Endodermal cell (in vitro differentiated cells): ENCODE results near the gene BBX. TPM values are rescaled to one million over a fixed set of nuclear protein-coding genes. Genes with fewer than 3 reads are reported as not detected.

Experiments
- DNase-seq: peaks from one replicate; pipeline ENCODE4 v3.0.0-alpha.2; 2017
- H3K27ac ChIP-seq: 2 replicates; pipeline ENCODE4 v1.5.1; 2013; ENCODE audit warnings: mild to moderate bottlenecking, low read depth, low read length, moderate library complexity
- H3K27me3 ChIP-seq: 2 replicates; pipeline ENCODE4 v1.6.1; 2013; ENCODE audit warnings: mild to moderate bottlenecking, low read length, moderate library complexity; ENCODE audit not compliant: insufficient read depth, control insufficient read depth, poor library complexity, severe bottlenecking
- H3K36me3 ChIP-seq: 2 replicates; pipeline ENCODE4 v1.7.0; 2013; ENCODE audit warnings: mild to moderate bottlenecking, low read length, moderate library complexity; ENCODE audit not compliant: control insufficient read depth, insufficient read depth
- H3K4me1 ChIP-seq: one replicate; pipeline ENCODE4 v1.7.0; 2013; ENCODE audit warnings: low read length; ENCODE audit not compliant: control insufficient read depth, insufficient read depth
- H3K4me3 ChIP-seq: 2 replicates; pipeline ENCODE4 v1.5.1; 2013; ENCODE audit warnings: mild to moderate bottlenecking, low read length, moderate library complexity
- H3K9ac ChIP-seq: 2 replicates; pipeline ENCODE4 v1.6.1; 2013; ENCODE audit warnings: mild to moderate bottlenecking, low read length, moderate library complexity; ENCODE audit not compliant: poor library complexity, severe bottlenecking; ENCODE audit errors: extremely low read depth
- H3K9me3 ChIP-seq: 2 replicates; pipeline ENCODE4 v1.6.1; 2013; ENCODE audit warnings: mild to moderate bottlenecking, low read length, moderate library complexity; ENCODE audit not compliant: control insufficient read depth
- H3K27ac Mint-ChIP-seq: 2 replicates; pipeline ENCODE4 v1.8.0; 2020; ENCODE audit warnings: mixed read lengths
- H3K27me3 Mint-ChIP-seq: 2 replicates; pipeline ENCODE4 v1.8.0; 2021; ENCODE audit warnings: mild to moderate bottlenecking, mixed read lengths; ENCODE audit not compliant: insufficient read depth
- H3K36me3 Mint-ChIP-seq: 2 replicates; pipeline ENCODE4 v1.8.0; 2020; ENCODE audit warnings: low read depth, mixed read lengths
- H3K4me1 Mint-ChIP-seq: 2 replicates; pipeline ENCODE4 v1.8.0; 2020; ENCODE audit warnings: mixed read lengths
- H3K4me3 Mint-ChIP-seq: 2 replicates; pipeline ENCODE4 v1.8.0; 2020; ENCODE audit warnings: mild to moderate bottlenecking, moderate library complexity, mixed read lengths
- H3K9me3 Mint-ChIP-seq: 2 replicates; pipeline ENCODE4 v1.8.0; 2020; ENCODE audit warnings: mild to moderate bottlenecking, mixed read lengths
- WGBS, 2 experiments: methylation state at CpG; one replicate each; pipeline versions ENCODE4 v1.1.5 to v1.1.7; 2013; ENCODE audit warnings: missing lambda C conversion rate in 2 of 2, mixed read lengths in 1 of 2; ENCODE audit not compliant: insufficient coverage in 1 of 2, insufficient read length in 1 of 2; 5-methylcytosine and 5-hydroxymethylcytosine counted together
- total RNA-seq, 2 donors: library from RNA; stranded (reverse); fragmentation: NEBNext Ultra II Directional in 1 of 2; extraction: Animal tissue kit (Norgen Biotek cat#: 25700) in 1 of 2; gene quantifications; 2 replicates in 1 of 2; 3 replicates in 1 of 2; pipeline ENCODE4 v1.2.1, GENCODE V29; 2021
- TF ChIP-seq, protein P1 (sequence below): fragments of 200-600 bp; sonication (generic); conservative IDR thresholded peaks from 2 replicates; pipeline ENCODE4 v1.5.0; 2021; ENCODE audit warnings: antibody characterized with exemption, mild to moderate bottlenecking

BBX gene
- total RNA-seq, 2 donors from 2014 or later: 34.2 to 41.2 TPM

GRCh38 chr3:107769882-107770281, 247.1 kb downstream of the BBX start:
- 84 to 100% methylated on average over 1 to 3 of the region's 3 CpGs for WGBS, 2 experiments

GRCh38 chr3:107772016-107772415, 249.3 kb downstream of the BBX start:
- no peaks in the 10 kb centered on the region for H3K4me1 ChIP-seq
- DNase-seq: no peak
- H3K9ac ChIP-seq: no peak overlapping the region
- H3K36me3 ChIP-seq: peaks cover 20% of the 10 kb centered on the region
- H3K9me3 Mint-ChIP-seq: no peaks in the 10 kb centered on the region
- H3K27me3 Mint-ChIP-seq: no peaks in the 10 kb centered on the region
- 90 to 93% methylated on average over 6 of the region's 6 CpGs for WGBS, 2 experiments
- peaks cover 8% of the 10 kb centered on the region for H3K36me3 Mint-ChIP-seq
- H3K4me3 Mint-ChIP-seq: no peak overlapping the region
- H3K27me3 ChIP-seq: no peaks in the 10 kb centered on the region
- H3K4me1 Mint-ChIP-seq: no peaks in the 10 kb centered on the region
- H3K9me3 ChIP-seq: no peaks in the 10 kb centered on the region
- H3K27ac ChIP-seq: no peak overlapping the region
- no peak overlapping the region for H3K4me3 ChIP-seq
- H3K27ac Mint-ChIP-seq: no peak overlapping the region
- TF ChIP-seq, protein P1, sequence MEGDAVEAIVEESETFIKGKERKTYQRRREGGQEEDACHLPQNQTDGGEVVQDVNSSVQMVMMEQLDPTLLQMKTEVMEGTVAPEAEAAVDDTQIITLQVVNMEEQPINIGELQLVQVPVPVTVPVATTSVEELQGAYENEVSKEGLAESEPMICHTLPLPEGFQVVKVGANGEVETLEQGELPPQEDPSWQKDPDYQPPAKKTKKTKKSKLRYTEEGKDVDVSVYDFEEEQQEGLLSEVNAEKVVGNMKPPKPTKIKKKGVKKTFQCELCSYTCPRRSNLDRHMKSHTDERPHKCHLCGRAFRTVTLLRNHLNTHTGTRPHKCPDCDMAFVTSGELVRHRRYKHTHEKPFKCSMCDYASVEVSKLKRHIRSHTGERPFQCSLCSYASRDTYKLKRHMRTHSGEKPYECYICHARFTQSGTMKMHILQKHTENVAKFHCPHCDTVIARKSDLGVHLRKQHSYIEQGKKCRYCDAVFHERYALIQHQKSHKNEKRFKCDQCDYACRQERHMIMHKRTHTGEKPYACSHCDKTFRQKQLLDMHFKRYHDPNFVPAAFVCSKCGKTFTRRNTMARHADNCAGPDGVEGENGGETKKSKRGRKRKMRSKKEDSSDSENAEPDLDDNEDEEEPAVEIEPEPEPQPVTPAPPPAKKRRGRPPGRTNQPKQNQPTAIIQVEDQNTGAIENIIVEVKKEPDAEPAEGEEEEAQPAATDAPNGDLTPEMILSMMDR: no peak

More at GRCh38 chr3:107769882-107770281, 247.1 kb downstream of the BBX start:
- Mint-ChIP-seq H3K4me3 (no peak overlapping the region), H3K36me3 (peaks cover 13% of the 10 kb centered on the region), H3K4me1 (no peaks in the 10 kb centered on the region), H3K9me3 (peaks cover 3% of the 10 kb centered on the region), H3K27me3 (no peaks in the 10 kb centered on the region), H3K27ac (no peak overlapping the region)
- DNase-seq: no peak
- no peaks in the 10 kb centered on the region for H3K9me3 ChIP-seq
- no peak overlapping the region for H3K9ac ChIP-seq
- no peaks in the 10 kb centered on the region for H3K4me1 ChIP-seq
- H3K36me3 ChIP-seq: peaks cover 10% of the 10 kb centered on the region
- TF ChIP-seq, protein P1: no peak
- no peak overlapping the region for H3K27ac ChIP-seq
- no peaks in the 10 kb centered on the region for H3K27me3 ChIP-seq
- H3K4me3 ChIP-seq: no peak overlapping the region

DNA sequence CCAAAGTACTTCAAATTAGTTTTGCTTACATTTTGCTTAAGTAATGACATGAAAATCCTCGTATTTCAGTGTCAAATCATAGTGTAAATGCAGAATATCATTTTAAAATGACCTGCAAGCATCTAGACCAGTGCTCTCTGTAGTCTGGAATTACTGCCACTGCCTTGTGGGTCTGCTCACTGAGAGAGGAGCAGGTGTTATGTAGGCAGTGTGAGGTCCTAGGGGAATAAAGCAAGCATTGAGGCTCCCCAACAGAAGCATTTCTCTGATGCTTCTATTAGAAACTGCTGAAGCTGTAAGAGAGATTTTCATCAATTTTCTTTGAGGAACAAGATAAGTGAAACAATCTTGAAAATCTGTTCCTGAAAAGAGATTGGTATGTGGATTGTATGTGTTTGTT, 253.2 kb downstream of the BBX start:
- Mint-ChIP-seq H3K4me3 (no peak overlapping the region), H3K4me1 (no peaks in the 10 kb centered on the region), H3K27ac (no peak overlapping the region), H3K27me3 (no peaks in the 10 kb centered on the region), H3K36me3 (peaks cover 22% of the 10 kb centered on the region), H3K9me3 (no peaks in the 10 kb centered on the region)
- TF ChIP-seq, protein P1: no peak
- Histone ChIP-seq H3K4me1 (no peaks in the 10 kb centered on the region), H3K27ac (no peak overlapping the region), H3K36me3 (peaks cover 44% of the 10 kb centered on the region), H3K9me3 (no peaks in the 10 kb centered on the region), H3K27me3 (no peaks in the 10 kb centered on the region), H3K9ac (no peak overlapping the region), H3K4me3 (no peak overlapping the region)
- no peak for DNase-seq
- WGBS, 2 experiments: 87 to 100% methylated on average over 1 of the region's 1 CpG
